CD8-positive, alpha-beta memory T cell (primary cell): ENCODE data around the gene CLDN14. TPM values are rescaled to one million over a fixed set of nuclear protein-coding genes. Genes with fewer than 3 reads are reported as not detected.

Experiments
- CTCF ChIA-PET: fragments of 350-600 bp; sonication (Branson Sonifier 250); formaldehyde crosslinking; loops from one replicate; lab custom pipeline; 2021; ENCODE audit warnings: antibody characterized with exemption; lab: Charles Lee
- POLR2A ChIA-PET: fragments of 350-600 bp; sonication (Branson Sonifier 250); formaldehyde crosslinking; loops from one replicate; lab custom pipeline; 2021; ENCODE audit warnings: antibody characterized with exemption; lab: Charles Lee
- DNase-seq, 5 donors: peaks; one replicate each; pipeline versions ENCODE4 v3.0.0 to v3.0.0-alpha.2; 2020 to 2022; ENCODE audit warnings: mixed read lengths in 1 of 5
- H3K27ac ChIP-seq: one replicate; pipeline ENCODE4 v1.7.0; 2013; ENCODE audit warnings: low read depth, mild to moderate bottlenecking, low read length, moderate library complexity
- H3K27me3 ChIP-seq: 2 replicates; pipeline ENCODE4 v1.7.0; 2013; ENCODE audit warnings: low read length, mild to moderate bottlenecking; ENCODE audit not compliant: insufficient read depth, poor library complexity, severe bottlenecking
- H3K36me3 ChIP-seq: 2 replicates; pipeline ENCODE4 v1.7.0; 2013; ENCODE audit warnings: mild to moderate bottlenecking, low read length, moderate library complexity; ENCODE audit not compliant: insufficient read depth
- H3K4me1 ChIP-seq: 2 replicates; pipeline ENCODE4 v1.7.0; 2013; ENCODE audit warnings: mild to moderate bottlenecking, low read length, moderate library complexity; ENCODE audit not compliant: insufficient read depth
- H3K4me3 ChIP-seq: 2 replicates; pipeline ENCODE4 v1.7.0; 2013; ENCODE audit warnings: mild to moderate bottlenecking, low read length
- H3K9me3 ChIP-seq: 2 replicates; pipeline ENCODE4 v1.7.0; 2013; ENCODE audit warnings: mild to moderate bottlenecking, low read length
- H3K27ac Mint-ChIP-seq, 8 donors: one replicate each; pipeline ENCODE4 v1.8.0; 2020 to 2021; ENCODE audit warnings: mixed read lengths in 8 of 8, mild to moderate bottlenecking in 6 of 8, inconsistent platforms in 3 of 8, moderate library complexity in 3 of 8
- H3K27me3 Mint-ChIP-seq, 2 donors: one replicate each; pipeline ENCODE4 v1.8.0; 2020 to 2021; ENCODE audit warnings: mixed read lengths in 2 of 2, mild to moderate bottlenecking in 1 of 2, moderate library complexity in 1 of 2
- H3K36me3 Mint-ChIP-seq, 3 donors: one replicate each; pipeline ENCODE4 v1.8.0; 2020 to 2021; ENCODE audit warnings: mixed read lengths in 3 of 3, inconsistent platforms in 1 of 3, mild to moderate bottlenecking in 1 of 3
- H3K4me1 Mint-ChIP-seq, 3 donors: one replicate each; pipeline ENCODE4 v1.8.0; 2020 to 2021; ENCODE audit warnings: mixed read lengths in 3 of 3, inconsistent platforms in 1 of 3, mild to moderate bottlenecking in 1 of 3
- H3K4me3 Mint-ChIP-seq, 7 donors: one replicate each; pipeline ENCODE4 v1.8.0; 2020 to 2021; ENCODE audit warnings: mixed read lengths in 7 of 7, mild to moderate bottlenecking in 6 of 7, moderate library complexity in 4 of 7, inconsistent platforms in 2 of 7
- H3K9me3 Mint-ChIP-seq, 5 donors: one replicate each; pipeline ENCODE4 v1.8.0; 2020 to 2022; ENCODE audit warnings: mixed read lengths in 5 of 5, mild to moderate bottlenecking in 3 of 5, moderate library complexity in 2 of 5, inconsistent platforms in 1 of 5
- polyA plus RNA-seq: library from polyadenylated mRNA; unstranded; fragments of 300-500 nt; fragmentation: Illumina TruSeq; gene quantifications from one replicate; pipeline ENCODE4 v1.2.3, GENCODE V29; 2021
- total RNA-seq, 2 experiments: library from RNA; stranded (reverse); gene quantifications; one replicate each; pipeline ENCODE4 v1.2.3, GENCODE V29; 2021

CLDN14 gene
- total and polyA plus RNA-seq, 3 experiments from 2014 or later = not detected

GRCh38 chr21:36517366-36518075 lies 37.6 kb upstream of the CLDN14 start:
- H3K4me3 ChIP-seq = no peak overlapping the region
- no peaks in the 10 kb centered on the region for H3K36me3 ChIP-seq
- ChIA-PET POLR2A (no interaction called here), CTCF (no interaction called here)
- peaks cover 11 to 39% of the 10 kb centered on the region in 2 donors for H3K27me3 Mint-ChIP-seq
- H3K36me3 Mint-ChIP-seq = no peaks in the 10 kb centered on the region
- no peaks in the 10 kb centered on the region for H3K4me1 Mint-ChIP-seq
- H3K9me3 ChIP-seq = no peaks in the 10 kb centered on the region
- H3K27ac Mint-ChIP-seq = no peak overlapping the region
- no peak overlapping the region for H3K27ac ChIP-seq
- no peak overlapping the region for H3K4me3 Mint-ChIP-seq
- H3K27me3 ChIP-seq = no peaks in the 10 kb centered on the region
- no peak for DNase-seq
- no peaks in the 10 kb centered on the region for H3K4me1 ChIP-seq
- peaks cover 0 to 8% (median 7%) of the 10 kb centered on the region in 5 donors for H3K9me3 Mint-ChIP-seq

GRCh38 chr21:36516281-36516680 lies 36.4 kb upstream of the CLDN14 start:
- no peaks in the 10 kb centered on the region for H3K36me3 Mint-ChIP-seq
- no peaks in the 10 kb centered on the region for H3K4me1 Mint-ChIP-seq
- Histone ChIP-seq H3K9me3 (no peaks in the 10 kb centered on the region), H3K36me3 (no peaks in the 10 kb centered on the region), H3K27ac (no peak overlapping the region), H3K4me3 (no peak overlapping the region), H3K27me3 (no peaks in the 10 kb centered on the region), H3K4me1 (no peaks in the 10 kb centered on the region)
- H3K27me3 Mint-ChIP-seq = peaks cover 10 to 29% of the 10 kb centered on the region in 2 donors
- no peak overlapping the region for H3K4me3 Mint-ChIP-seq
- peaks cover 0 to 8% (median 7%) of the 10 kb centered on the region in 5 donors for H3K9me3 Mint-ChIP-seq
- no peak overlapping the region for H3K27ac Mint-ChIP-seq
- ChIA-PET POLR2A (no interaction called here), CTCF (no interaction called here)
- no peak for DNase-seq

- Mint-ChIP-seq H3K9me3 (peaks cover 0 to 4% (median 0%) of the 10 kb centered on the region in 5 donors), H3K27me3 (peaks cover 15 to 16% of the 10 kb centered on the region in 2 donors), H3K36me3 (no peaks in the 10 kb centered on the region), H3K27ac (no peak overlapping the region), H3K4me1 (no peaks in the 10 kb centered on the region), H3K4me3 (no peak overlapping the region)
- no peak for DNase-seq
- CTCF ChIA-PET = no interaction called here
- Histone ChIP-seq H3K27ac (no peak overlapping the region), H3K4me1 (no peaks in the 10 kb centered on the region), H3K9me3 (no peaks in the 10 kb centered on the region), H3K27me3 (no peaks in the 10 kb centered on the region), H3K36me3 (no peaks in the 10 kb centered on the region), H3K4me3 (no peak overlapping the region)
- POLR2A ChIA-PET = no interaction called here
Measured at GRCh38 chr21:36513430-36513829, 33.5 kb upstream of the CLDN14 start.

GRCh38 chr21:36512971-36513370 lies 33.0 kb upstream of the CLDN14 start:
- Histone ChIP-seq H3K9me3 (no peaks in the 10 kb centered on the region), H3K36me3 (no peaks in the 10 kb centered on the region), H3K4me1 (no peaks in the 10 kb centered on the region), H3K4me3 (no peak overlapping the region), H3K27me3 (no peaks in the 10 kb centered on the region), H3K27ac (no peak overlapping the region)
- ChIA-PET POLR2A (no interaction called here), CTCF (no interaction called here)
- no peak for DNase-seq
- Mint-ChIP-seq H3K27ac (no peak overlapping the region), H3K4me1 (no peaks in the 10 kb centered on the region), H3K4me3 (no peak overlapping the region), H3K9me3 (peaks cover 0 to 4% (median 0%) of the 10 kb centered on the region in 5 donors), H3K36me3 (no peaks in the 10 kb centered on the region), H3K27me3 (peaks cover 14 to 19% of the 10 kb centered on the region in 2 donors)

GRCh38 chr21:36511484-36512220 lies 31.7 kb upstream of the CLDN14 start:
- H3K4me1 Mint-ChIP-seq = no peaks in the 10 kb centered on the region
- H3K9me3 Mint-ChIP-seq = peaks cover 0 to 4% (median 0%) of the 10 kb centered on the region in 5 donors
- peaks cover 17 to 27% of the 10 kb centered on the region in 2 donors for H3K27me3 Mint-ChIP-seq
- Histone ChIP-seq H3K4me1 (no peaks in the 10 kb centered on the region), H3K27ac (no peak overlapping the region), H3K36me3 (no peaks in the 10 kb centered on the region), H3K4me3 (no peak overlapping the region), H3K9me3 (no peaks in the 10 kb centered on the region), H3K27me3 (no peaks in the 10 kb centered on the region)
- H3K36me3 Mint-ChIP-seq = no peaks in the 10 kb centered on the region
- no peak for DNase-seq
- no peak overlapping the region for H3K27ac Mint-ChIP-seq
- ChIA-PET CTCF (no interaction called here), POLR2A (no interaction called here)
- no peak overlapping the region for H3K4me3 Mint-ChIP-seq

GRCh38 chr21:36510911-36511310 lies 31.0 kb upstream of the CLDN14 start:
- H3K4me3 Mint-ChIP-seq = no peak overlapping the region
- no peak for DNase-seq
- H3K27ac ChIP-seq = no peak overlapping the region
- H3K36me3 Mint-ChIP-seq = no peaks in the 10 kb centered on the region
- H3K4me1 Mint-ChIP-seq = no peaks in the 10 kb centered on the region
- H3K36me3 ChIP-seq = no peaks in the 10 kb centered on the region
- CTCF ChIA-PET = no interaction called here
- peaks cover 17 to 24% of the 10 kb centered on the region in 2 donors for H3K27me3 Mint-ChIP-seq
- H3K27me3 ChIP-seq = no peaks in the 10 kb centered on the region
- no peaks in the 10 kb centered on the region for H3K4me1 ChIP-seq
- peaks cover 0 to 4% (median 0%) of the 10 kb centered on the region in 5 donors for H3K9me3 Mint-ChIP-seq
- H3K4me3 ChIP-seq = no peak overlapping the region
- POLR2A ChIA-PET = no interaction called here
- H3K27ac Mint-ChIP-seq = no peak overlapping the region
- H3K9me3 ChIP-seq = no peaks in the 10 kb centered on the region

GRCh38 chr21:36509973-36510664 lies 30.2 kb upstream of the CLDN14 start:
- no peak for DNase-seq
- no peak overlapping the region for H3K4me3 Mint-ChIP-seq
- Histone ChIP-seq H3K4me1 (no peaks in the 10 kb centered on the region), H3K36me3 (no peaks in the 10 kb centered on the region), H3K9me3 (no peaks in the 10 kb centered on the region), H3K4me3 (no peak overlapping the region), H3K27me3 (no peaks in the 10 kb centered on the region), H3K27ac (no peak overlapping the region)
- no peaks in the 10 kb centered on the region for H3K4me1 Mint-ChIP-seq
- H3K9me3 Mint-ChIP-seq = peaks cover 0 to 4% (median 0%) of the 10 kb centered on the region in 5 donors
- H3K36me3 Mint-ChIP-seq = no peaks in the 10 kb centered on the region
- ChIA-PET POLR2A (no interaction called here), CTCF (no interaction called here)
- H3K27ac Mint-ChIP-seq = no peak overlapping the region
- peaks cover 19 to 25% of the 10 kb centered on the region in 2 donors for H3K27me3 Mint-ChIP-seq

GRCh38 chr21:36508948-36509347 lies 29.0 kb upstream of the CLDN14 start:
- DNase-seq = no peak
- Histone ChIP-seq H3K4me3 (no peak overlapping the region), H3K27ac (no peak overlapping the region), H3K27me3 (no peaks in the 10 kb centered on the region), H3K9me3 (no peaks in the 10 kb centered on the region), H3K4me1 (no peaks in the 10 kb centered on the region), H3K36me3 (no peaks in the 10 kb centered on the region)
- CTCF ChIA-PET = no interaction called here
- no peak overlapping the region for H3K4me3 Mint-ChIP-seq
- H3K36me3 Mint-ChIP-seq = no peaks in the 10 kb centered on the region
- H3K27me3 Mint-ChIP-seq = peaks cover 21 to 26% of the 10 kb centered on the region in 2 donors
- H3K9me3 Mint-ChIP-seq = peaks cover 0 to 4% (median 0%) of the 10 kb centered on the region in 5 donors
- no peaks in the 10 kb centered on the region for H3K4me1 Mint-ChIP-seq
- POLR2A ChIA-PET = no interaction called here
- no peak overlapping the region for H3K27ac Mint-ChIP-seq
